ENCODE data around the gene NTF3.

GRCh38 chr12:5505116-5505515 is 73.2 kb downstream of the NTF3 start:
- TF ChIP-seq POLR2A (IDR thresholded peaks at IDR 0.05; ENCODE audit: low read depth, low read length) (no peak), POLR2AphosphoS5 (IDR thresholded peaks at IDR 0.05; ENCODE audit: low read depth, low read length) (no peak)

Data from GM12892 (cell line).